Measurements from ENCODE around the gene CSMD2. TPM values are rescaled to one million over a fixed set of nuclear protein-coding genes. Genes with fewer than 3 reads are reported as not detected.

Gene CSMD2
- total and polyA plus RNA-seq, 4 donors, result 0.25 to 2.4 (median 1.7) TPM

Other genes with a start within 250 kb of the CSMD2 start
- gene C1orf94, start 11.7 kb upstream of the CSMD2 start, total RNA-seq, result not detected
- gene C1orf94, start 11.7 kb upstream of the CSMD2 start, polyA plus RNA-seq, result not detected